Colonic mucosa (tissue), 4 donors: ENCODE results near the gene SLC15A3. TPM values are rescaled to one million over a fixed set of nuclear protein-coding genes. Genes with fewer than 3 reads are reported as not detected.

Experiments used
- DNase-seq: peaks from one replicate; pipeline ENCODE4 v3.0.0-alpha.2; 2020
- H3K27ac ChIP-seq: fragments of 200-600 bp; one replicate; pipeline ENCODE4 v1.8.0; 2021
- H3K27me3 ChIP-seq: fragments of 200-600 bp; one replicate; pipeline ENCODE4 v1.8.0; 2021
- H3K36me3 ChIP-seq: fragments of 200-600 bp; one replicate; pipeline ENCODE4 v1.8.0; 2021
- H3K4me1 ChIP-seq: fragments of 200-600 bp; one replicate; pipeline ENCODE4 v1.8.0; 2021; ENCODE audit warnings: mild to moderate bottlenecking
- H3K4me3 ChIP-seq: fragments of 200-600 bp; one replicate; pipeline ENCODE4 v1.8.0; 2021
- H3K9ac ChIP-seq, 2 donors: one replicate each; pipeline ENCODE4 v1.7.0; 2013; ENCODE audit warnings: control low read depth in 2 of 2, low read depth in 2 of 2, low read length in 2 of 2
- H3K9me3 ChIP-seq: fragments of 200-600 bp; one replicate; pipeline ENCODE4 v1.8.0; 2021
- intact Hi-C: fragments of 100-400 bp; cut with DNase I; formaldehyde crosslinking; loops from one replicate; pipeline ENCODE4 v1.14.1; 2022
- total RNA-seq, 2 donors: library from RNA; stranded (reverse); fragmentation: NEBNext Ultra II Directional in 1 of 2; extraction: Animal tissue kit (Norgen Biotek cat#: 25700) in 1 of 2; gene quantifications; one replicate each; pipeline ENCODE4 v1.2.1, GENCODE V29; 2021
- TF ChIP-seq, protein P1 (sequence below): fragments of 200-600 bp; IDR thresholded peaks from one replicate; pipeline ENCODE4 v1.8.0; 2022; ENCODE audit warnings: antibody characterized with exemption, mild to moderate bottlenecking
- donor health status: healthy.
- donor health status: DM: no; HTN: no; CAD: no.
- donor health status: DM: no; HTN: no; CAD: no.

Gene SLC15A3
- total RNA-seq, 2 donors from 2014 or later = 6.6 to 14.4 TPM

- Histone ChIP-seq H3K4me3 (no peak overlapping the region), H3K4me1 (peaks cover 4% of the 10 kb centered on the region), H3K9ac (no peak overlapping the region), H3K27ac (no peak overlapping the region), H3K36me3 (peaks cover 22% of the 10 kb centered on the region), H3K27me3 (no peaks in the 10 kb centered on the region), H3K9me3 (no peaks in the 10 kb centered on the region)
- DNase-seq = no peak
- intact Hi-C loops = no loop called here
- TF ChIP-seq, protein P1, sequence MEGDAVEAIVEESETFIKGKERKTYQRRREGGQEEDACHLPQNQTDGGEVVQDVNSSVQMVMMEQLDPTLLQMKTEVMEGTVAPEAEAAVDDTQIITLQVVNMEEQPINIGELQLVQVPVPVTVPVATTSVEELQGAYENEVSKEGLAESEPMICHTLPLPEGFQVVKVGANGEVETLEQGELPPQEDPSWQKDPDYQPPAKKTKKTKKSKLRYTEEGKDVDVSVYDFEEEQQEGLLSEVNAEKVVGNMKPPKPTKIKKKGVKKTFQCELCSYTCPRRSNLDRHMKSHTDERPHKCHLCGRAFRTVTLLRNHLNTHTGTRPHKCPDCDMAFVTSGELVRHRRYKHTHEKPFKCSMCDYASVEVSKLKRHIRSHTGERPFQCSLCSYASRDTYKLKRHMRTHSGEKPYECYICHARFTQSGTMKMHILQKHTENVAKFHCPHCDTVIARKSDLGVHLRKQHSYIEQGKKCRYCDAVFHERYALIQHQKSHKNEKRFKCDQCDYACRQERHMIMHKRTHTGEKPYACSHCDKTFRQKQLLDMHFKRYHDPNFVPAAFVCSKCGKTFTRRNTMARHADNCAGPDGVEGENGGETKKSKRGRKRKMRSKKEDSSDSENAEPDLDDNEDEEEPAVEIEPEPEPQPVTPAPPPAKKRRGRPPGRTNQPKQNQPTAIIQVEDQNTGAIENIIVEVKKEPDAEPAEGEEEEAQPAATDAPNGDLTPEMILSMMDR = no peak
These were observed 33.6 kb downstream of the SLC15A3 start for GRCh38 chr11:60918251-60918938.

- H3K36me3 ChIP-seq = peaks cover 20% of the 10 kb centered on the region
- H3K9me3 ChIP-seq = no peaks in the 10 kb centered on the region
- no peak overlapping the region for H3K27ac ChIP-seq
- intact Hi-C loops = no loop called here
- no peak for DNase-seq
- no peaks in the 10 kb centered on the region for H3K27me3 ChIP-seq
- H3K9ac ChIP-seq = no peak overlapping the region
- no peak overlapping the region for H3K4me3 ChIP-seq
- peaks cover 4% of the 10 kb centered on the region for H3K4me1 ChIP-seq
- TF ChIP-seq, protein P1 = no peak
These were observed 34.7 kb downstream of the SLC15A3 start for GRCh38 chr11:60917267-60917666.

GRCh38 chr11:60916669-60917206, 35.2 kb downstream of the SLC15A3 start:
- H3K27ac ChIP-seq = no peak overlapping the region
- intact Hi-C loops = no loop called here
- no peak overlapping the region for H3K4me3 ChIP-seq

GRCh38 chr11:60915248-60915914, 36.6 kb downstream of the SLC15A3 start:
- H3K4me1 ChIP-seq = peaks cover 4% of the 10 kb centered on the region
- intact Hi-C loops = no loop called here
- peak overlapping the region; percentile 73 for H3K27ac ChIP-seq
- TF ChIP-seq, protein P1 = no peak
- peak; percentile 72 for DNase-seq
- peaks cover 6% of the 10 kb centered on the region for H3K36me3 ChIP-seq
- no peaks in the 10 kb centered on the region for H3K9me3 ChIP-seq
- peak overlapping the region; percentile 88 to 90 for H3K9ac ChIP-seq
- no peaks in the 10 kb centered on the region for H3K27me3 ChIP-seq
- H3K4me3 ChIP-seq = peak overlapping the region; percentile 78

More at GRCh38 chr11:60916669-60917206, 35.2 kb downstream of the SLC15A3 start:
- DNase-seq = no peak
- Histone ChIP-seq H3K9me3 (no peaks in the 10 kb centered on the region), H3K4me1 (peaks cover 4% of the 10 kb centered on the region), H3K27me3 (no peaks in the 10 kb centered on the region), H3K36me3 (peaks cover 15% of the 10 kb centered on the region), H3K9ac (no peak overlapping the region)
- TF ChIP-seq, protein P1 = no peak

- Histone ChIP-seq H3K4me1 (peaks cover 4% of the 10 kb centered on the region), H3K9me3 (no peaks in the 10 kb centered on the region), H3K4me3 (peak overlapping the region; percentile 78), H3K27ac (peak overlapping the region; percentile 73), H3K27me3 (no peaks in the 10 kb centered on the region), H3K36me3 (no peaks in the 10 kb centered on the region), H3K9ac (peak overlapping the region; percentile 88 to 90)
- intact Hi-C loops = no loop called here
- peak; percentile 52 for DNase-seq
- TF ChIP-seq, protein P1 = no peak
These were observed 37.2 kb downstream of the SLC15A3 start for GRCh38 chr11:60914633-60915247.
